A673 (cell line): Measurements from ENCODE around the gene TTYH1. TPM values are rescaled to one million over a fixed set of nuclear protein-coding genes. Genes with fewer than 3 reads are reported as not detected.

Experiments
- BruUV-seq: library from RNA; stranded (reverse); fragments of 400-500 nt; replicated peaks from 2 replicates; lab custom pipeline; 2021; lab: Mats Ljungman, UMichigan
- CTCF ChIA-PET: fragments of 300-600 bp; sonication (Branson Sonifier 250); formaldehyde crosslinking; loops from one replicate; lab custom pipeline; 2022; ENCODE audit warnings: antibody characterized with exemption; lab: Charles Lee
- POLR2A ChIA-PET: fragments of 300-600 bp; sonication (Branson Sonifier 250); formaldehyde crosslinking; loops from one replicate; lab custom pipeline; 2022; ENCODE audit warnings: antibody characterized with exemption; ENCODE audit not compliant: low non-redundant PET; lab: Charles Lee
- DNase-seq: peaks from one replicate; pipeline ENCODE4 v3.0.0-alpha.2; 2015; ENCODE audit warnings: low spot score
- H3K27ac ChIP-seq: fragments of 200-600 bp; sonication (generic); 2 replicates; pipeline ENCODE4 v1.5.1; 2016; ENCODE audit warnings: mixed run types, low read depth, mild to moderate bottlenecking, mixed read lengths, antibody characterized with exemption, low read length; ENCODE audit not compliant: poor library complexity, severe bottlenecking
- H3K27me3 ChIP-seq: fragments of 200-600 bp; sonication (generic); replicated peaks from 2 replicates; pipeline ENCODE4 v1.6.1; 2017; ENCODE audit warnings: mixed run types, low read depth, mild to moderate bottlenecking, mixed read lengths, antibody characterized with exemption, low read length; ENCODE audit not compliant: insufficient read depth, poor library complexity
- H3K36me3 ChIP-seq: fragments of 200-600 bp; sonication (generic); 2 replicates; pipeline ENCODE4 v1.6.1; 2016; ENCODE audit warnings: mixed run types, mild to moderate bottlenecking, mixed read lengths, antibody characterized with exemption, low read length; ENCODE audit not compliant: insufficient read depth, poor library complexity, severe bottlenecking
- H3K4me1 ChIP-seq: fragments of 200-600 bp; sonication (generic); 2 replicates; pipeline ENCODE4 v1.6.1; 2017; ENCODE audit warnings: mixed run types, mild to moderate bottlenecking, mixed read lengths, antibody characterized with exemption, low read length; ENCODE audit not compliant: insufficient read depth, poor library complexity, severe bottlenecking
- H3K4me3 ChIP-seq: fragments of 200-600 bp; sonication (generic); 2 replicates; pipeline ENCODE4 v1.5.1; 2016; ENCODE audit warnings: low read depth, mixed run types, mild to moderate bottlenecking, mixed read lengths, low read length; ENCODE audit not compliant: poor library complexity, severe bottlenecking
- H3K9me3 ChIP-seq: fragments of 200-600 bp; sonication (generic); 2 replicates; pipeline ENCODE4 v1.6.1; 2016; ENCODE audit warnings: mixed run types, low read depth, mild to moderate bottlenecking, mixed read lengths, antibody characterized with exemption, low read length; ENCODE audit not compliant: poor library complexity, severe bottlenecking
- CTCF ChIP-seq: fragments of 300-800, 200-600 bp; sonication (generic); conservative IDR thresholded peaks from 2 replicates; pipeline ENCODE4 v1.5.1; 2017; ENCODE audit warnings: low read depth, mild to moderate bottlenecking, antibody characterized with exemption, low read length, moderate library complexity, mixed read lengths
- EZH2 ChIP-seq: fragments of 200-600 bp; sonication (generic); IDR thresholded peaks from 2 replicates; pipeline ENCODE4 v1.6.1; 2017; ENCODE audit warnings: borderline replicate concordance, low read depth, mild to moderate bottlenecking, mixed read lengths, antibody characterized with exemption, low read length; ENCODE audit not compliant: poor library complexity, severe bottlenecking
- intact Hi-C: fragments of 100-400 bp; cut with micrococcal nuclease; formaldehyde crosslinking; loops from one replicate; pipeline ENCODE4 v1.10.0; 2022; ENCODE audit not compliant: unreplicated experiment
- total RNA-seq: library from RNA; stranded (reverse); gene quantifications from 2 replicates; pipeline ENCODE4 v1.2.3, GENCODE V29; 2021

Gene TTYH1
- total RNA-seq, 1 experiment from 2014 or later = 3.0 TPM

GRCh38 chr19:54473071-54473891, 58.0 kb downstream of the TTYH1 start, which contains the start of gene CDC42EP5:
TSS of gene CDC42EP5 (minus strand) at chr19:54473296. CDS start at chr19:54465547, 7,749 bp downstream.
- no TSS peak for BruUV-seq
- no peaks in the 10 kb centered on the region for H3K27me3 ChIP-seq
- peak within 1 kb of the TSS; percentile 64 for H3K4me3 ChIP-seq
- ChIA-PET POLR2A (interaction anchor here (0.6 to 1.0 kb wide), 4 partner anchors 10 to 808 kb away, joined by 3 to 12 read pairs (median 5); partner anchors contain the start of gene LENG9), CTCF (interaction anchor here (0.6 to 0.9 kb wide), 2 partner anchors 11 to 204 kb away, joined by 3 to 4 read pairs; no protein-coding TSS in a partner anchor)
- peak within 1 kb of the TSS; percentile 97 for H3K27ac ChIP-seq
- TF ChIP-seq CTCF = no peak
- TF ChIP-seq EZH2 = no peak
- intact Hi-C loops = no loop called here
- H3K36me3 ChIP-seq = no peaks in the 10 kb centered on the region
- H3K4me1 ChIP-seq = peaks cover 33% of the 10 kb centered on the region
- peak; percentile 97 for DNase-seq
- H3K9me3 ChIP-seq = no peaks in the 10 kb centered on the region

- Histone ChIP-seq H3K27me3 (no peaks in the 10 kb centered on the region), H3K36me3 (no peaks in the 10 kb centered on the region), H3K4me3 (peak overlapping the region; percentile 64), H3K27ac (peak overlapping the region; percentile 97), H3K4me1 (peaks cover 28% of the 10 kb centered on the region), H3K9me3 (no peaks in the 10 kb centered on the region)
- no peak for TF ChIP-seq EZH2
- no peak for TF ChIP-seq CTCF
- intact Hi-C loops = no loop called here
- no peak for DNase-seq
- ChIA-PET POLR2A (interaction anchor here (0.6 to 1.0 kb wide), 2 partner anchors 10 to 24 kb away, joined by 3 to 6 read pairs; partner anchors contain the start of gene LENG9), CTCF (no interaction called here)
- no TSS peak for BruUV-seq
These were observed 58.7 kb downstream of the TTYH1 start for GRCh38 chr19:54473892-54474372.

- Histone ChIP-seq H3K4me3 (no peak overlapping the region), H3K27me3 (no peaks in the 10 kb centered on the region), H3K4me1 (peaks cover 10% of the 10 kb centered on the region), H3K36me3 (no peaks in the 10 kb centered on the region), H3K27ac (no peak overlapping the region), H3K9me3 (no peaks in the 10 kb centered on the region)
- ChIA-PET CTCF (no interaction called here), POLR2A (no interaction called here)
- intact Hi-C loops = no loop called here
- no peak for TF ChIP-seq CTCF
- TF ChIP-seq EZH2 = no peak
- no peak for DNase-seq
- BruUV-seq = no TSS peak
These were observed 60.4 kb downstream of the TTYH1 start for GRCh38 chr19:54475706-54476105.
